Body of pancreas (tissue), 4 donors: ENCODE data around the gene TOX3. TPM values are rescaled to one million over a fixed set of nuclear protein-coding genes. Genes with fewer than 3 reads are reported as not detected.

Experiments
- ATAC-seq: fragments of 150-250 bp; one replicate; pipeline ENCODE4 v1.9.1; 2016
- DNase-seq, 4 donors: peaks; one replicate each; pipeline ENCODE4 v3.0.0-alpha.2; 2019
- H3K27ac ChIP-seq, 4 donors: fragments of 200-600 bp; sonication (generic); 1 replicate in 3 of 4; 2 replicates in 1 of 4; pipeline versions ENCODE4 v1.5.1 to v1.6.1; 2016 to 2019; ENCODE audit warnings: mild to moderate bottlenecking in 1 of 4, mixed read lengths in 1 of 4, moderate library complexity in 1 of 4
- H3K27me3 ChIP-seq, 2 donors: fragments of 200-600 bp; sonication (generic); one replicate each; pipeline ENCODE4 v1.6.0; 2016; ENCODE audit warnings: mild to moderate bottlenecking in 1 of 2
- H3K36me3 ChIP-seq, 2 donors: fragments of 200-600 bp; sonication (generic); replicated peaks in 1 of 2; 2 replicates each; pipeline ENCODE4 v1.5.1; 2016; ENCODE audit warnings: low read depth in 2 of 2; ENCODE audit not compliant: insufficient read depth in 1 of 2
- H3K4me1 ChIP-seq: fragments of 200-600 bp; sonication (generic); one replicate; pipeline ENCODE4 v1.6.0; 2016
- H3K4me3 ChIP-seq, 2 donors: fragments of 200-600 bp; sonication (generic); 1 replicate in 1 of 2; 2 replicates in 1 of 2; pipeline ENCODE4 v1.5.1; 2016 to 2019
- H3K9me3 ChIP-seq, 3 donors: fragments of 200-600 bp; sonication (generic); 1 replicate in 2 of 3; 2 replicates in 1 of 3; pipeline ENCODE4 v1.5.1; 2016
- POLR2A ChIP-seq, 3 donors: fragments of 450-650 bp; IDR thresholded peaks; one replicate each; pipeline ENCODE4 v1.6.1; 2016; ENCODE audit warnings: antibody characterized with exemption in 3 of 3, mild to moderate bottlenecking in 2 of 3
- WGBS, 2 donors: methylation state at CpG; one replicate each; pipeline ENCODE4 v1.1.5; 2017; 5-methylcytosine and 5-hydroxymethylcytosine counted together
- intact Hi-C: fragments of 100-400 bp; cut with DNase I; formaldehyde crosslinking; loops from one replicate; pipeline ENCODE4 v1.15.1; 2023
- total RNA-seq, 2 donors: library from RNA; depleted of rRNA; stranded (reverse); fragments of >200 nt; gene quantifications; one replicate each; pipeline ENCODE4 v1.1.0, GENCODE V29; 2016
- TF ChIP-seq, protein P1 (sequence below), 7 experiments: fragments of 450-650 bp in 4 of 7; fragments of 200-600 bp in 3 of 7; sonication (generic) in 3 of 7; IDR thresholded peaks; one replicate each; pipeline ENCODE4 v1.5.1; 2016 to 2019; ENCODE audit warnings: antibody characterized with exemption in 7 of 7

TOX3 gene
- total RNA-seq, 2 donors from 2014 or later = 1.3 to 5.2 TPM

DNA sequence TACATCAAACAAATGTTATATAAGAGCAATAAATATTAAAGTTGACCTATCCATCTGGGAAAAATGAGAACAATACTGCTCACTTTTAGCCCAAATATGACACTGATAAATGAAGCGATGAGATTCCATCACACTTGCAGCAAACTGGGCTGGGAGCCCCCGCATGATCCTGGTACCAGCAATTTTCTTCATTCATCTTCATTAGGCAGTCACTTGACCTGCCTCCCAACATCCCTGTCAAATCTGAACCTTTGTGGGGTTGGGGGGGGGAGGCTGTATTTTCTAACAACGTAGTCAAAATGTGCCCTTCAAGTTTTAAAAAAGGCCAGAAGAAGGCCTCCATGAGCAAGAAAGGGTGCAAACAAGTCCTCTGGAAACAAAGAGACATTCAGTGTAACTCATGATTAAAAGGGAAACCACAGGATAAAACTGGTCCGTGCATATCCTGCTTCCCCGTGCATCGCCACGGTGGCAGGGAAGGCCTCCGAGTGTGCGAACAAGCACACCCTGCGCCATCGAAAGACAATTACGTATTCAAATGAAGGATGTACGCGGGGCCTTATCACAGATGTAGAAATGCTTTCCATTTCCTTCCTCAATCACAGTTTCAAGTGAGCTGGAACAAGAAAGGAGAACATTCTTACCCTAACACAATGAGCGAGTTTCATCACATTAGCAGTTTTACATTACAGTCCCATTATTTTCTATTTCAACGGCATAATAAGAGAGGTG lies 48.4 kb downstream of the TOX3 start:
- Histone ChIP-seq H3K4me1 (peaks cover 46% of the 10 kb centered on the region), H3K27ac (no peak overlapping the region), H3K4me3 (no peak overlapping the region), H3K36me3 (no peaks in the 10 kb centered on the region), H3K27me3 (no peaks in the 10 kb centered on the region), H3K9me3 (no peaks in the 10 kb centered on the region)
- DNase-seq = no peak
- WGBS, 2 donors = 67 to 87% methylated on average over 16 of the region's 16 CpGs
- ATAC-seq = no peak
- intact Hi-C loops = no loop called here
- TF ChIP-seq POLR2A (IDR thresholded peaks at IDR 0.05) = no peak
- TF ChIP-seq, protein P1, sequence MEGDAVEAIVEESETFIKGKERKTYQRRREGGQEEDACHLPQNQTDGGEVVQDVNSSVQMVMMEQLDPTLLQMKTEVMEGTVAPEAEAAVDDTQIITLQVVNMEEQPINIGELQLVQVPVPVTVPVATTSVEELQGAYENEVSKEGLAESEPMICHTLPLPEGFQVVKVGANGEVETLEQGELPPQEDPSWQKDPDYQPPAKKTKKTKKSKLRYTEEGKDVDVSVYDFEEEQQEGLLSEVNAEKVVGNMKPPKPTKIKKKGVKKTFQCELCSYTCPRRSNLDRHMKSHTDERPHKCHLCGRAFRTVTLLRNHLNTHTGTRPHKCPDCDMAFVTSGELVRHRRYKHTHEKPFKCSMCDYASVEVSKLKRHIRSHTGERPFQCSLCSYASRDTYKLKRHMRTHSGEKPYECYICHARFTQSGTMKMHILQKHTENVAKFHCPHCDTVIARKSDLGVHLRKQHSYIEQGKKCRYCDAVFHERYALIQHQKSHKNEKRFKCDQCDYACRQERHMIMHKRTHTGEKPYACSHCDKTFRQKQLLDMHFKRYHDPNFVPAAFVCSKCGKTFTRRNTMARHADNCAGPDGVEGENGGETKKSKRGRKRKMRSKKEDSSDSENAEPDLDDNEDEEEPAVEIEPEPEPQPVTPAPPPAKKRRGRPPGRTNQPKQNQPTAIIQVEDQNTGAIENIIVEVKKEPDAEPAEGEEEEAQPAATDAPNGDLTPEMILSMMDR (IDR thresholded peaks at IDR 0.05) = no peak

DNA sequence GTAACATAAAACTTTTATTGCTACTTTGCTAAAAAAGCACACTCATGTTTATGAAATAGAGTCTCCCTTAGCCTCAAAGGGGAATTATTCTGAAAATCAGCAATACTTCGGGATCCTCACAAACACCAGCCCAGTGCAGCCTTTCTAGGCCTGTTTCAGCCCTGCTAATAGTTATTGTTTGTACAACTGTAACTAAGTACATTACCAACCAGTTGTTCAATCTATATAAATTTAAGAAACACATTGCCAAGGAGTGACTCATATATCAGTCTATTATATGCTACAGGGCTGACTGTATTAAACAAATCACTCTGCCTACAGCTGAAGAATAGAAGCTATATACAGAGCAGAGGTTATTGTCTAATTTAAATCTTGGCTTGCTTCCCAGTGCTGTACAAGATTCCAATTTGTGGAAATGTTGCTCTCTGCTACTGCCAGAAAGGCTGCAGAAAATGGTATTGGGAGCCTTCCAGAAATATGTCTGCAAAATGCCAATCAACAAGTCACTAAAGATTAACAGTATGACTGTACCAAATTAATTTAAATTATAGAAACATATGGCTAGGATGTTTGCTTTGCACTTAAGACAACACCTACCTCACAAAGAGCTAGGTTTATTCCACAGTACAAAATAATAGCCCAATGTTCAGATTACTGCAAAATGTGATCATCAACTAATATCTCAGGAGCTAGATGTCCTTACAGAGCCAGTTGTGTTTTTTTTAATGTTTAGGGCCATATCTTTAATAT lies 49.7 kb downstream of the TOX3 start:
- intact Hi-C loops = no loop called here
- H3K4me3 ChIP-seq = no peak overlapping the region
- peaks cover 56% of the 10 kb centered on the region for H3K4me1 ChIP-seq
- TF ChIP-seq, protein P1 (IDR thresholded peaks at IDR 0.05) = no peak
- TF ChIP-seq POLR2A (IDR thresholded peaks at IDR 0.05) = no peak
- H3K36me3 ChIP-seq = no peaks in the 10 kb centered on the region
- 33 to 52% methylated on average over 1 of the region's 1 CpG for WGBS, 2 donors
- DNase-seq (no peak), ATAC-seq (peak; percentile 31)
- no peaks in the 10 kb centered on the region for H3K9me3 ChIP-seq
- peak overlapping the region; percentile 12 to 71 (median 39) for H3K27ac ChIP-seq
- H3K27me3 ChIP-seq = no peaks in the 10 kb centered on the region

DNA sequence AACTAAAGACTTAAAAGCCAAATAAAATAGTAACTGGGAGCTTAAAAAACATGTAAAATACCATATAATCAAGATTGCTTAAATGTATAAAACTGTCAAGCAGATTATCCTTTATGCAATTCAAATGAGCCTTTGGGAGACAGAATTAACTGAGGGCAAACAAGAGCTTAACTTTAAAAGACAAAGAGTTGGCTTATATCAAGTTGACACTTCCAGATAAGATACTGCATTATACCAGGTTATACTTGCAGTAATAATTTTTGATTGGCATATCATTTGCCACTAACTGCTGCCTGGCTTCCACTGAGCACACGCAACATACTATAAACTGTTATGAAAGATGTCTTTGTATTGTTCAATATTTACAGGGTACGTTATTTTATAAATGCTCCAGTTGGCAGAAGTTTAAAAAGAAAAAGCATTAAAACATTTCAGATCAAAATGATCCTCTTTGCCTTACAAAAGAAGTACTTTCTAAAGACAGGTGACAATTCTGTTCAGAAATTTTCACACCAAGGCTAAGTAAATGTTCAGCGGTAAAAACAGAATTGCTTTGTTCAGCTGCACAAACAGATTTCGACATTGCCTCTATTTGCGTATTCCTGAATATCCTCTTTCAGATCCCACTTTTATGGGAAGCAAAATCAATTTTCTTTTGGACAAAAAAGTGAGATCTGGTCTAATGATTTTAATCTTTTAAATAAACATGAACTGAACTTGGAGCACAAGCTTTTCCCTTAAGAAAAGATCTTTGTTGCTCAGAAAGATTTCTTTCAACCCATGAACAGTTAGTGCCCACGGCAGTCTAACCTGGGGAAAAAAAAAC lies 50.7 kb downstream of the TOX3 start:
- intact Hi-C loops = no loop called here
- Histone ChIP-seq H3K27ac (peak overlapping the region; percentile 32 to 71 (median 44)), H3K4me3 (no peak overlapping the region), H3K36me3 (no peaks in the 10 kb centered on the region), H3K27me3 (no peaks in the 10 kb centered on the region), H3K9me3 (no peaks in the 10 kb centered on the region), H3K4me1 (peaks cover 60% of the 10 kb centered on the region)
- WGBS, 2 donors = 19 to 23% methylated on average over 6 of the region's 6 CpGs
- peak; percentile 77 for ATAC-seq
- peak in 1 of 4 donors; percentile 31 for DNase-seq
- TF ChIP-seq, protein P1 (IDR thresholded peaks at IDR 0.05) = no peak
- no peak for TF ChIP-seq POLR2A (IDR thresholded peaks at IDR 0.05)

DNA sequence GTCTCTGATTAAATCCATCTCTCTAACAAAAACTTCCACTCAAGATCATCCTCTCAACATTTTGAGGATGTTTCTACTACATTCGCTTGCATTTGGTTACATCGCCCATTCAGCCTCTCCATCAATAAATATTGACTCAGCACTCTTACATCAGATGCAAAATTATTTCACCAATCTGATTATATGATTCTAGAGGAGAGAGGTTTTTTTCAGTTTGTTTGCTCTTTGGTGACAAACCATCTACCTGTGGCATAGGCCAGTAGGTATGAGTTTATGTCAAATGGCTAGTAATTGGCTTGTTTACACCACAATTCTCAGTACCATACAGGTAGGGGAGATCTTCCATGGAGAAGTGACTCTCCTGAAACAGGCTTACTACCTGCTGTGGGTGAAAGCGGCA lies 52.3 kb downstream of the TOX3 start:
- Histone ChIP-seq H3K9me3 (no peaks in the 10 kb centered on the region), H3K36me3 (no peaks in the 10 kb centered on the region), H3K27ac (no peak overlapping the region), H3K4me3 (no peak overlapping the region), H3K4me1 (peaks cover 63% of the 10 kb centered on the region), H3K27me3 (no peaks in the 10 kb centered on the region)
- no peak for DNase-seq
- no peak for TF ChIP-seq POLR2A (IDR thresholded peaks at IDR 0.05)
- TF ChIP-seq, protein P1 (IDR thresholded peaks at IDR 0.05) = no peak
- 89 to 94% methylated on average over 3 of the region's 3 CpGs for WGBS, 2 donors
- ATAC-seq = no peak
- intact Hi-C loops = no loop called here
